Germinal center (tissue), 1 donor: Measurements from ENCODE around the gene SLC28A1.
"Not testable (repeated sequence)": the region's sequence is repeated elsewhere in the genome, so short reads cannot be mapped to it uniquely, and the experiment has no call there.

Experiments used
- DNase-seq: peaks from one replicate; pipeline ENCODE4 v3.0.0; 2012; ENCODE audit warnings: mixed read lengths, low spot score

The SLC28A1 gene

GRCh38 chr15:84970843-84971242 is 86.4 kb downstream of the SLC28A1 start:
- DNase-seq, result no peak

- DNase-seq, result no peak
Observed at GRCh38 chr15:84973492-84974460, 89.3 kb downstream of the SLC28A1 start.

GRCh38 chr15:84975871-84976351 is 91.4 kb downstream of the SLC28A1 start:
- DNase-seq, result no peak

GRCh38 chr15:84976746-84977345 is 92.4 kb downstream of the SLC28A1 start:
- no peak for DNase-seq

GRCh38 chr15:84979651-84980050 is 95.2 kb downstream of the SLC28A1 start:
- DNase-seq, result no peak

- peak; percentile 90 for DNase-seq
Observed at GRCh38 chr15:84980196-84981053, 96.0 kb downstream of the SLC28A1 start.

GRCh38 chr15:84981054-84981710 is 96.7 kb downstream of the SLC28A1 start:
- peak; percentile 99 for DNase-seq

- peak; percentile 44 for DNase-seq
Observed at GRCh38 chr15:84981711-84982300, 97.3 kb downstream of the SLC28A1 start, which contains the start of gene PDE8A. Gene PDE8A (plus strand): TSS chr15:84981856. CDS start chr15:84982163, 307 bp downstream.

GRCh38 chr15:84982301-84982920 is 97.9 kb downstream of the SLC28A1 start:
- no peak for DNase-seq

GRCh38 chr15:84983294-84983693 is 98.8 kb downstream of the SLC28A1 start:
- no peak for DNase-seq

GRCh38 chr15:84983711-84984110 is 99.2 kb downstream of the SLC28A1 start:
- DNase-seq, result no peak

GRCh38 chr15:84985158-84985557 is 100.7 kb downstream of the SLC28A1 start:
- no peak for DNase-seq

GRCh38 chr15:84987351-84987750 is 102.9 kb downstream of the SLC28A1 start:
- DNase-seq, result not testable (repeated sequence)

GRCh38 chr15:84987949-84988624 is 103.6 kb downstream of the SLC28A1 start:
- DNase-seq, result no peak

- DNase-seq, result no peak
Observed at GRCh38 chr15:84988909-84989644, 104.6 kb downstream of the SLC28A1 start.

GRCh38 chr15:84990507-84990906 is 106.0 kb downstream of the SLC28A1 start:
- no peak for DNase-seq

- DNase-seq, result no peak
Observed at GRCh38 chr15:84991014-84991712, 106.7 kb downstream of the SLC28A1 start.

GRCh38 chr15:84992157-84992944 is 107.9 kb downstream of the SLC28A1 start:
- no peak for DNase-seq
